ENCODE results near the gene MAP3K5.

DNA sequence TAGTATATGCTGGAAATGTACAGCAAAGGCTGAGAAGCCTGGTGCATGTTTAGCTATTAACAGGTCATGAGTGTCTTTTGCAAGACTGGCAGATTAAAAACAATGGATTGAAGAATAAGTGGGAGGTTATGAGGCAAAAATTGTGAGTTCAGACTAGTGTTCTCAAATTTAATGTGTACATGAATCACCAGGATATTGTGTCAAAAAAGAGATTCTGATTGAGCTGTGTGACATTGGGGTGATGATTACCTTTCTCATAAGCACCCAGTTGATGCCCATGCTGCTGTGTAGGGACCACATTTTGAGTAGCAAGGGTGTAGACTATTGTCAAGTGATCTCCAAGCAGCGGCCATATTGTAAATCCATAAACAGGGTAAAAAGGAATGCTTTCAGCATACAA, 44.8 kb downstream of the MAP3K5 start:
- no peak for TF ChIP-seq POLR2A (IDR thresholded peaks at IDR 0.05)
- TF ChIP-seq, protein P1, sequence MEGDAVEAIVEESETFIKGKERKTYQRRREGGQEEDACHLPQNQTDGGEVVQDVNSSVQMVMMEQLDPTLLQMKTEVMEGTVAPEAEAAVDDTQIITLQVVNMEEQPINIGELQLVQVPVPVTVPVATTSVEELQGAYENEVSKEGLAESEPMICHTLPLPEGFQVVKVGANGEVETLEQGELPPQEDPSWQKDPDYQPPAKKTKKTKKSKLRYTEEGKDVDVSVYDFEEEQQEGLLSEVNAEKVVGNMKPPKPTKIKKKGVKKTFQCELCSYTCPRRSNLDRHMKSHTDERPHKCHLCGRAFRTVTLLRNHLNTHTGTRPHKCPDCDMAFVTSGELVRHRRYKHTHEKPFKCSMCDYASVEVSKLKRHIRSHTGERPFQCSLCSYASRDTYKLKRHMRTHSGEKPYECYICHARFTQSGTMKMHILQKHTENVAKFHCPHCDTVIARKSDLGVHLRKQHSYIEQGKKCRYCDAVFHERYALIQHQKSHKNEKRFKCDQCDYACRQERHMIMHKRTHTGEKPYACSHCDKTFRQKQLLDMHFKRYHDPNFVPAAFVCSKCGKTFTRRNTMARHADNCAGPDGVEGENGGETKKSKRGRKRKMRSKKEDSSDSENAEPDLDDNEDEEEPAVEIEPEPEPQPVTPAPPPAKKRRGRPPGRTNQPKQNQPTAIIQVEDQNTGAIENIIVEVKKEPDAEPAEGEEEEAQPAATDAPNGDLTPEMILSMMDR (IDR thresholded peaks at IDR 0.05) = no peak
